SK-N-SH (cell line): ENCODE data around the gene MRPL41.

Experiments
- CTCF ChIP-seq: fragments of 200-600 bp; sonication (generic); IDR thresholded peaks from 2 replicates; pipeline ENCODE4 v1.6.1; 2017; ENCODE audit warnings: antibody characterized with exemption, mild to moderate bottlenecking, moderate library complexity
- EP300 ChIP-seq, 2 experiments: IDR thresholded peaks; 2 replicates each; pipeline versions ENCODE4 v1.4.0 to v1.6.1; 2012; ENCODE audit warnings: borderline replicate concordance in 1 of 2, low read depth in 1 of 2, low read length in 1 of 2
- EZH2phosphoT487 ChIP-seq: fragments of 200-600 bp; sonication (generic); IDR thresholded peaks from 2 replicates; pipeline ENCODE4 v1.6.1; 2017; ENCODE audit warnings: low read depth, mixed run types, mild to moderate bottlenecking, antibody characterized with exemption, moderate library complexity, borderline replicate concordance
- FOXJ3 ChIP-seq: sonication (generic); formaldehyde crosslinking; IDR thresholded peaks from 2 replicates; pipeline ENCODE4 v1.5.1; 2020; ENCODE audit warnings: mild to moderate bottlenecking, missing genetic modification reagents
- POLR2AphosphoS5 ChIP-seq: IDR thresholded peaks from 2 replicates; pipeline ENCODE4 v1.6.1; 2012; ENCODE audit warnings: low read depth, low read length
- REST ChIP-seq: IDR thresholded peaks from 2 replicates; pipeline ENCODE4 v1.6.1; 2012; ENCODE audit warnings: mild to moderate bottlenecking, low read depth, low read length, moderate library complexity
- RFX5 ChIP-seq: IDR thresholded peaks from 2 replicates; pipeline ENCODE4 v1.6.1; 2012; ENCODE audit warnings: mild to moderate bottlenecking, improper control_type of control experiment, low read length
- TEAD4 ChIP-seq: IDR thresholded peaks from 2 replicates; pipeline ENCODE4 v1.4.0; 2012; ENCODE audit warnings: mild to moderate bottlenecking, borderline replicate concordance; ENCODE audit not compliant: insufficient read depth
- USF1 ChIP-seq: IDR thresholded peaks from 2 replicates; pipeline ENCODE4 v1.4.0; 2012; ENCODE audit warnings: low read depth, borderline replicate concordance
- YY1 ChIP-seq: IDR thresholded peaks from 2 replicates; pipeline ENCODE4 v1.4.0; 2012; ENCODE audit warnings: low read depth, mild to moderate bottlenecking
- ZBTB33 ChIP-seq: IDR thresholded peaks from 2 replicates; pipeline ENCODE4 v1.4.0; 2012; ENCODE audit warnings: low read depth, borderline replicate concordance

- no peak for TF ChIP-seq YY1
- TF ChIP-seq CTCF = no peak
- TF ChIP-seq EP300 (IDR thresholded peaks at IDR 0.05; ENCODE audit: borderline replicate concordance in 1 of 2, low read depth in 1 of 2, low read length in 1 of 2) = no peak
- no peak for TF ChIP-seq TEAD4
- no peak for TF ChIP-seq RFX5
- TF ChIP-seq REST = no peak
- no peak for TF ChIP-seq USF1
- no peak for TF ChIP-seq POLR2AphosphoS5
- TF ChIP-seq EZH2phosphoT487 = no peak
- no peak for TF ChIP-seq ZBTB33
- TF ChIP-seq FOXJ3 (CRISPR knock-in tag) = no peak
Measured at GRCh38 chr9:137580209-137580953, 28.7 kb downstream of the MRPL41 start.
